ENCODE results near the gene SETBP1. TPM values are rescaled to one million over a fixed set of nuclear protein-coding genes. Genes with fewer than 3 reads are reported as not detected.

The SETBP1 gene
- total RNA-seq, 2 donors from 2014 or later = 17.3 to 20.1 TPM

GRCh38 chr18:44754567-44754966, 73.9 kb downstream of the SETBP1 start:
- H3K9me3 Mint-ChIP-seq = no peaks in the 10 kb centered on the region
- no peak for TF ChIP-seq CTCF (conservative IDR thresholded peaks at IDR 0.05)
- WGBS, 2 experiments (ENCODE audit: insufficient coverage in 1 of 2, insufficient read length in 1 of 2) = 99 to 100% methylated on average over 1 to 2 of the region's 2 CpGs
- H3K4me3 ChIP-seq (ENCODE audit: low read length) = no peak overlapping the region
- no peaks in the 10 kb centered on the region for H3K27me3 Mint-ChIP-seq (ENCODE audit: insufficient read depth)
- no peaks in the 10 kb centered on the region for H3K36me3 Mint-ChIP-seq (ENCODE audit: low read depth)
- no peaks in the 10 kb centered on the region for H3K9me3 ChIP-seq (ENCODE audit: control insufficient read depth, low read length)
- DNase-seq = no peak
- H3K4me1 Mint-ChIP-seq = peaks cover 32% of the 10 kb centered on the region
- H3K27ac Mint-ChIP-seq = no peak overlapping the region
- H3K4me1 ChIP-seq (ENCODE audit: control insufficient read depth, insufficient read depth, low read length) = peaks cover 13% of the 10 kb centered on the region
- H3K36me3 ChIP-seq (ENCODE audit: control insufficient read depth, insufficient read depth, low read length) = peaks cover 5% of the 10 kb centered on the region
- no peak overlapping the region for H3K9ac ChIP-seq (ENCODE audit: extremely low read depth, low read length, poor library complexity, severe bottlenecking)
- H3K4me3 Mint-ChIP-seq = no peak overlapping the region
- no peak overlapping the region for H3K27ac ChIP-seq (ENCODE audit: low read depth, low read length)
- H3K27me3 ChIP-seq (ENCODE audit: control insufficient read depth, insufficient read depth, low read length, poor library complexity, severe bottlenecking) = no peaks in the 10 kb centered on the region

- TF ChIP-seq CTCF (conservative IDR thresholded peaks at IDR 0.05) = no peak
- H3K4me1 Mint-ChIP-seq = peaks cover 39% of the 10 kb centered on the region
- H3K27ac Mint-ChIP-seq = no peak overlapping the region
Observed at GRCh38 chr18:44758861-44759631, 78.4 kb downstream of the SETBP1 start.

GRCh38 chr18:44759925-44760342, 79.2 kb downstream of the SETBP1 start:
- Histone ChIP-seq H3K4me3 (ENCODE audit: low read length) (no peak overlapping the region), H3K27ac (ENCODE audit: low read depth, low read length) (no peak overlapping the region), H3K9ac (ENCODE audit: extremely low read depth, low read length, poor library complexity, severe bottlenecking) (no peak overlapping the region), H3K4me1 (ENCODE audit: control insufficient read depth, insufficient read depth, low read length) (peaks cover 16% of the 10 kb centered on the region), H3K27me3 (ENCODE audit: control insufficient read depth, insufficient read depth, low read length, poor library complexity, severe bottlenecking) (no peaks in the 10 kb centered on the region), H3K36me3 (ENCODE audit: control insufficient read depth, insufficient read depth, low read length) (no peaks in the 10 kb centered on the region), H3K9me3 (ENCODE audit: control insufficient read depth, low read length) (no peaks in the 10 kb centered on the region)
- Mint-ChIP-seq H3K36me3 (ENCODE audit: low read depth) (peaks cover 3% of the 10 kb centered on the region), H3K9me3 (no peaks in the 10 kb centered on the region), H3K4me1 (peaks cover 39% of the 10 kb centered on the region), H3K4me3 (no peak overlapping the region), H3K27ac (no peak overlapping the region), H3K27me3 (ENCODE audit: insufficient read depth) (peaks cover 3% of the 10 kb centered on the region)
- TF ChIP-seq CTCF (conservative IDR thresholded peaks at IDR 0.05) = no peak
- 90 to 100% methylated on average over 1 of the region's 1 CpG for WGBS, 2 experiments (ENCODE audit: insufficient coverage in 1 of 2, insufficient read length in 1 of 2)
- DNase-seq = no peak

More at GRCh38 chr18:44758861-44759631, 78.4 kb downstream of the SETBP1 start:
- WGBS, 2 experiments (ENCODE audit: insufficient coverage in 1 of 2, insufficient read length in 1 of 2) = 95 to 97% methylated on average over 6 to 12 of the region's 12 CpGs
- Mint-ChIP-seq H3K27me3 (ENCODE audit: insufficient read depth) (peaks cover under 1% of the 10 kb centered on the region), H3K4me3 (no peak overlapping the region), H3K9me3 (no peaks in the 10 kb centered on the region), H3K36me3 (ENCODE audit: low read depth) (no peaks in the 10 kb centered on the region)
- no peak overlapping the region for H3K4me3 ChIP-seq (ENCODE audit: low read length)
- no peak overlapping the region for H3K9ac ChIP-seq (ENCODE audit: extremely low read depth, low read length, poor library complexity, severe bottlenecking)
- H3K9me3 ChIP-seq (ENCODE audit: control insufficient read depth, low read length) = no peaks in the 10 kb centered on the region
- DNase-seq = no peak
- no peaks in the 10 kb centered on the region for H3K36me3 ChIP-seq (ENCODE audit: control insufficient read depth, insufficient read depth, low read length)
- no peaks in the 10 kb centered on the region for H3K27me3 ChIP-seq (ENCODE audit: control insufficient read depth, insufficient read depth, low read length, poor library complexity, severe bottlenecking)
- peaks cover 16% of the 10 kb centered on the region for H3K4me1 ChIP-seq (ENCODE audit: control insufficient read depth, insufficient read depth, low read length)
- H3K27ac ChIP-seq (ENCODE audit: low read depth, low read length) = no peak overlapping the region

Measured in endodermal cell (in vitro differentiated cells).